RWPE1 (cell line): ENCODE results near the gene ZNF417.
"Not testable (repeated sequence)": the region's sequence is repeated elsewhere in the genome, so short reads cannot be mapped to it uniquely, and the experiment has no call there.

Experiments used
- CTCF ChIA-PET: fragments of 350-600 bp; sonication (Branson Sonifier 250); formaldehyde crosslinking; extraction: SDS; loops from one replicate; lab custom pipeline; 2021; lab: Yijun Ruan, JAX
- POLR2A ChIA-PET: fragments of 400-600 bp; formaldehyde crosslinking; extraction: SDS; loops from one replicate; lab custom pipeline; 2020; ENCODE audit warnings: antibody characterized with exemption; ENCODE audit not compliant: low non-redundant PET; lab: Yijun Ruan, JAX
- DNase-seq: peaks from one replicate; pipeline ENCODE4 v3.0.0; 2012; ENCODE audit warnings: low spot score
- H3K27ac ChIP-seq: fragments of 450-650 bp; 2 replicates; pipeline ENCODE4 v1.5.1; 2017
- TF ChIP-seq, protein P1 (sequence below): fragments of 450-650 bp; conservative IDR thresholded peaks from 2 replicates; pipeline ENCODE4 v1.5.1; 2017; ENCODE audit warnings: low read depth, mild to moderate bottlenecking

The ZNF417 gene

DNA sequence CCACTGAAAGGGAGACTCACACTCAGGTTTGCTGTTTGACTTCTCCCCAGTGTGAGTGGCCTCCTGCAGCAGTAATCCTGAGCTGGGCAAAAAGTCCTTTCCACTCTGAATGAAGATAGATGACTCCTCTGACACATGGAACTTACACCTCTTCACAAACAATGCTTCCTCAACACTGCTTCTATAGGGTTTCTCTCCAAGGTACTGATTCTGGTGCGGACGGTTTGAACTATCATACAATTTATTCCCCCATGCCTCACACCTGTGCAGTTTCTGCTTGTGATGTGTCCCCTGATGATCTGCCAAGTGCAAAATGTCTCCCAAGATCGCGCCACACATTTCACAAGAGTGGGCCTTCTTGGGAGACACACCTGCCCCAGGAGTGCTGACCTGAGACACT lies 11.2 kb upstream of the ZNF417 start:
- POLR2A ChIA-PET: no interaction called here
- CTCF ChIA-PET: no interaction called here
- DNase-seq: no peak
- H3K27ac ChIP-seq: no peak overlapping the region
- TF ChIP-seq, protein P1, sequence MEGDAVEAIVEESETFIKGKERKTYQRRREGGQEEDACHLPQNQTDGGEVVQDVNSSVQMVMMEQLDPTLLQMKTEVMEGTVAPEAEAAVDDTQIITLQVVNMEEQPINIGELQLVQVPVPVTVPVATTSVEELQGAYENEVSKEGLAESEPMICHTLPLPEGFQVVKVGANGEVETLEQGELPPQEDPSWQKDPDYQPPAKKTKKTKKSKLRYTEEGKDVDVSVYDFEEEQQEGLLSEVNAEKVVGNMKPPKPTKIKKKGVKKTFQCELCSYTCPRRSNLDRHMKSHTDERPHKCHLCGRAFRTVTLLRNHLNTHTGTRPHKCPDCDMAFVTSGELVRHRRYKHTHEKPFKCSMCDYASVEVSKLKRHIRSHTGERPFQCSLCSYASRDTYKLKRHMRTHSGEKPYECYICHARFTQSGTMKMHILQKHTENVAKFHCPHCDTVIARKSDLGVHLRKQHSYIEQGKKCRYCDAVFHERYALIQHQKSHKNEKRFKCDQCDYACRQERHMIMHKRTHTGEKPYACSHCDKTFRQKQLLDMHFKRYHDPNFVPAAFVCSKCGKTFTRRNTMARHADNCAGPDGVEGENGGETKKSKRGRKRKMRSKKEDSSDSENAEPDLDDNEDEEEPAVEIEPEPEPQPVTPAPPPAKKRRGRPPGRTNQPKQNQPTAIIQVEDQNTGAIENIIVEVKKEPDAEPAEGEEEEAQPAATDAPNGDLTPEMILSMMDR: no peak

DNA sequence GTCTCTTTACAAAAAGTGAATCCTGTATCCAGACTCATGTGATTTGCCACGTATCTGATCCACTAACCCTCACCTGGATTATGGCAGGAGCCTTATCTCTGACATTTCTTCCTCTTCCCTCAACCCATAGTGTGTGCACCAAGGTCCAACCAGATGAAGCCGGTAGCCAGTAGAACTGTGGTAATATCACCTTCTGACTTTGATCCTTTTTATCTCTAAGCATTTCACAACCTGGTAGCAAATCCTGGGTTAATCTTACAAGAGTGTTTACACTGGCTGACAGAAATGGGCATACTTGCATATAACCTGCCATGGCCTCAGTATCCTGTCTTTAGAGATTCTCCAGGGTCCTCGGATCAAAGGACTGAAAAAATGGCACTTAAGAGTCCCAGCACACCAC lies 1.9 kb downstream of the ZNF417 start:
- no peak for DNase-seq
- ChIA-PET CTCF (interaction anchor here (0.6 kb wide), 1 partner anchor 85 kb away, joined by 7 read pairs; no protein-coding TSS in a partner anchor), POLR2A (no interaction called here)
- TF ChIP-seq, protein P1: no peak
- H3K27ac ChIP-seq: no peak overlapping the region

DNA sequence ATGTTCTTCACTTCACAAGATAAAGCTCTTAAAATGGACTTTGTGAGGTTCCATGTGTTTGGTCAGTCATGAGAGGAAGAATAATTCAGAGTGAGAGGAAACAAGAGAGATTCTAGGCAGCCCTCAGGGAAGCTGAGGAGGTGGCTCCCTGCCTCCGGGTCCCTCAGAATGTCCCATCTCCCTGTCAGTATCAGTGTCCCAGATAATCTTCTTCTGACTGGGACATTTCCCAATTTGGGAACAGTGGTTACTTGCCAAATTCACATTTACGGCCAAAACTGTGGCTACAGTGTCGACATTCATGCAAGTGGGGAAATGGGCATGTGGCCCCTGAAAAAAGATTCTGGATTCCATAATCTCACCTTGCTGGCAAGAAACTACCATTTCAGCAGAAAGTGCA lies 9.0 kb downstream of the ZNF417 start:
- ChIA-PET POLR2A (no interaction called here), CTCF (interaction anchor here (0.5 to 1.0 kb wide), 2 partner anchors 19 to 75 kb away, joined by 3 read pairs; no protein-coding TSS in a partner anchor)
- DNase-seq: no peak
- H3K27ac ChIP-seq: no peak overlapping the region
- TF ChIP-seq, protein P1: no peak

- ChIA-PET POLR2A (no interaction called here), CTCF (no interaction called here)
- DNase-seq: no peak
- H3K27ac ChIP-seq: no peak overlapping the region
- TF ChIP-seq, protein P1: no peak
These were observed 11.1 kb downstream of the ZNF417 start for GRCh38 chr19:57905258-57905657.

DNA sequence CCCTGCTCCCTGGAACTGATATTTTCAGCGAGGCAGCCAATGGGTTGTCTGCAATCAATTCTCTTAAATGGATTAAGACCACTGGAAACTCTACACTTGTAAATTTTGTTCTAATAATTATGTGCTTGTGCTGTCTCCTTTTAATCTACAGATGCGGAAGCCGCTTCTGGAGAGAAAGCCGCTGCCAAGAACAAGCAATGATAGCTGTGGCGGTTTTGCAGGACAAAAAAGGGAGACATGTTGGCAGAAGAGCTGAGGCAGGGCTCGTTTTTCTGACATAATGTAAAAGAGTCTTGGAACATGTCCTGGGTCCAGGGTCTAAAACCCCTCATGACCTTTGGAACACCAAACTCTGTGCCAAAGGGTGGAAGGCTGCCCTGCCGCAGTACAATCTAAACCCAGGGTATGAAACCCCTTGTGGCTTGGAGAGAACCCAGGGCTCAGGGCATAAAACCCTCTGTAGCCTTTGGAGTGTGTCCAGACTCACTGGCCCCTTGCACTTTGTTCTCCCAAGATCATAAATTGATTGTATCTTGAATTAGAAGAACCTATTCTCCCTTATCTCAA lies 12.7 kb downstream of the ZNF417 start:
- CTCF ChIA-PET: interaction anchor here (0.7 kb wide), 1 partner anchor 32 kb away, joined by 3 read pairs; no protein-coding TSS in a partner anchor
- TF ChIP-seq, protein P1: no peak; the same call in 1 of the 2 replicates
- no peak for DNase-seq
- H3K27ac ChIP-seq: no peak overlapping the region
- POLR2A ChIA-PET: no interaction called here

- TF ChIP-seq, protein P1: no peak
- no peak overlapping the region for H3K27ac ChIP-seq
- POLR2A ChIA-PET: no interaction called here
- no peak for DNase-seq
- CTCF ChIA-PET: no interaction called here
These were observed 16.1 kb downstream of the ZNF417 start for GRCh38 chr19:57900311-57900710.

DNA sequence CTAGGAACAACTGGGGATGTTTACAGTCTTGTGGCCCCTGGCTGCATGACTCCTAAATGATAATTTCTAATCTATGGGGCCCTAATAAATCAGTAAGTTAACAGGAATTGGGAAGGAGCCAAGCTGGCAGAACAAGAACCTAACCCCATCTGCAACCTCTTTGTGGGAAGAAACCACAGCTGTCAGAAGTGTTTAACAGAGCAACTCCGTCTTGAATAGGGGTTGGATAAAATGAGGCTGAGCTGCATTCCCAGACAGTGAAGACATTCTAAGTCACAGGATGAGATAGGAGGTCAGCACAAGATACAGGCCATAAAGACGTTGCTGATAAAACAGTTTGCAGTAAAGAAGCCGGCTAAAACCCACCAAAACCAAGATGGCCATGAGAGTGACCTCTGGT lies 25.7 kb downstream of the ZNF417 start:
- H3K27ac ChIP-seq, CTCF ChIA-PET, POLR2A ChIA-PET, DNase-seq: not testable (repeated sequence)
